Loucy (cell line): ENCODE results near the gene GRM2.

Experiments
- H2AFZ ChIP-seq: fragments of 200-600 bp; sonication (generic); 2 replicates; pipeline ENCODE4 v1.6.0; 2016; ENCODE audit warnings: antibody characterized with exemption, mild to moderate bottlenecking, low read length, moderate library complexity
- H3F3A ChIP-seq: fragments of 200-600 bp; 2 replicates; pipeline ENCODE4 v1.6.0; 2016; ENCODE audit warnings: antibody characterized with exemption, low read depth, mild to moderate bottlenecking
- H3K27me3 ChIP-seq: fragments of 200-600 bp; sonication (generic); 2 replicates; pipeline ENCODE4 v1.6.1; 2014; ENCODE audit warnings: low read length, mild to moderate bottlenecking; ENCODE audit not compliant: insufficient read depth, poor library complexity, severe bottlenecking
- H3K36me3 ChIP-seq: fragments of 200-600 bp; sonication (generic); 2 replicates; pipeline ENCODE4 v1.6.1; 2016; ENCODE audit warnings: low read length; ENCODE audit not compliant: insufficient read depth
- H3K4me1 ChIP-seq: fragments of 200-600 bp; sonication (generic); 2 replicates; pipeline ENCODE4 v1.5.1; 2014; ENCODE audit warnings: low read length, mild to moderate bottlenecking; ENCODE audit not compliant: insufficient read depth, poor library complexity, severe bottlenecking
- H3K4me2 ChIP-seq: fragments of 200-600 bp; sonication (generic); 2 replicates; pipeline ENCODE4 v1.6.0; 2014; ENCODE audit warnings: antibody characterized with exemption, low read length, low read depth, mild to moderate bottlenecking; ENCODE audit not compliant: poor library complexity, severe bottlenecking
- H3K4me3 ChIP-seq: fragments of 200-600 bp; sonication (generic); 2 replicates; pipeline ENCODE4 v1.5.1; 2014; ENCODE audit warnings: low read length, mild to moderate bottlenecking, mixed read lengths; ENCODE audit not compliant: poor library complexity, severe bottlenecking
- H3K79me2 ChIP-seq: fragments of 200-600 bp; sonication (generic); 2 replicates; pipeline ENCODE4 v1.6.1; 2014; ENCODE audit warnings: low read length; ENCODE audit not compliant: insufficient read depth
- H3K9ac ChIP-seq: fragments of 200-600 bp; sonication (generic); 2 replicates; pipeline ENCODE4 v1.6.0; 2014; ENCODE audit warnings: mild to moderate bottlenecking, low read depth, low read length, moderate library complexity; ENCODE audit not compliant: poor library complexity, severe bottlenecking
- H3K9me2 ChIP-seq: fragments of 200-600 bp; sonication (generic); replicated peaks from 2 replicates; pipeline ENCODE4 v1.6.1; 2016; ENCODE audit warnings: low read depth, low read length, mixed read lengths
- H3K9me3 ChIP-seq: fragments of 200-600 bp; sonication (generic); 2 replicates; pipeline ENCODE4 v1.6.1; 2014; ENCODE audit warnings: mild to moderate bottlenecking, antibody characterized with exemption, low read length, low read depth; ENCODE audit not compliant: insufficient read depth
- H4K20me1 ChIP-seq: fragments of 200-600 bp; sonication (generic); 2 replicates; pipeline ENCODE4 v1.6.0; 2014; ENCODE audit warnings: antibody characterized with exemption, low read length, mild to moderate bottlenecking; ENCODE audit not compliant: insufficient read depth, poor library complexity, severe bottlenecking
- CTCF ChIP-seq: fragments of 200-600 bp; sonication (generic); conservative IDR thresholded peaks from 2 replicates; pipeline ENCODE4 v1.5.1; 2014; ENCODE audit warnings: mild to moderate bottlenecking, antibody characterized with exemption, low read length
- EZH2phosphoT487 ChIP-seq: fragments of 200-600 bp; IDR thresholded peaks from 2 replicates; pipeline ENCODE4 v1.6.1; 2018; ENCODE audit warnings: antibody characterized with exemption, mild to moderate bottlenecking, moderate library complexity, borderline replicate concordance

GRM2 gene

GRCh38 chr3:51721062-51721745 lies 14.3 kb downstream of the GRM2 start:
- Histone ChIP-seq H4K20me1 (no peaks in the 10 kb centered on the region), H3K9me3 (no peaks in the 10 kb centered on the region), H3K4me1 (peaks cover 20% of the 10 kb centered on the region), H3K79me2 (no peaks in the 10 kb centered on the region), H2AFZ (peak overlapping the region; percentile 84), H3F3A (no peaks in the 10 kb centered on the region), H3K9me2 (no peaks in the 10 kb centered on the region), H3K4me2 (peak overlapping the region; percentile 10), H3K4me3 (no peak overlapping the region), H3K36me3 (no peaks in the 10 kb centered on the region), H3K9ac (no peak overlapping the region), H3K27me3 (no peaks in the 10 kb centered on the region)
- TF ChIP-seq CTCF (no peak), EZH2phosphoT487 (no peak)

GRCh38 chr3:51722362-51722761 lies 15.5 kb downstream of the GRM2 start:
- Histone ChIP-seq H3K4me2 (no peak overlapping the region), H3F3A (no peaks in the 10 kb centered on the region), H2AFZ (0 out of 2 replicates have a peak overlapping the region, but pooled peaks have one; percentile 84), H4K20me1 (no peaks in the 10 kb centered on the region), H3K9me3 (no peaks in the 10 kb centered on the region), H3K9me2 (no peaks in the 10 kb centered on the region), H3K9ac (no peak overlapping the region), H3K27me3 (no peaks in the 10 kb centered on the region), H3K36me3 (no peaks in the 10 kb centered on the region), H3K79me2 (no peaks in the 10 kb centered on the region), H3K4me3 (no peak overlapping the region), H3K4me1 (peaks cover 20% of the 10 kb centered on the region)
- TF ChIP-seq CTCF (peak; percentile 52), EZH2phosphoT487 (no peak)

DNA sequence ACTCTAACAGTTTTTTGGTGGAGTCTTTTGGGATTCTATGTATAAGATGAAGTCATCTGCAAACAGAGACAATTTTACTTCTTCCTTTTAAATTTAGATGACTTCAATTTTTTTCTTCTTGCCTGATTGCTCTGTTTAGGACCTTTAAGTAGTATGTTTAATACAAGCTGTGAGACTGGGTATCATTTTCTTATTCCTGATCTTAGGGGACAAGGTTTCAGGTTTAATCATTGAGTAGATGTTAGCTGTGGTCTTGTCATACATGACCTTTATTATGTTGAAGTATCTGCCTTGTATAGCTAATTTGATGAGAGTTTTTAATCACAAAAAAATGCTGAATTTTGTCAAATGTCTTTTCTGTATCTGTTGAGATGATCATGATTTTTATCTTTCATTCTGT lies 20.6 kb downstream of the GRM2 start:
- H3K9me3 ChIP-seq: no peaks in the 10 kb centered on the region
- no peak overlapping the region for H2AFZ ChIP-seq
- H3K36me3 ChIP-seq: no peaks in the 10 kb centered on the region
- H4K20me1 ChIP-seq: no peaks in the 10 kb centered on the region
- H3F3A ChIP-seq: no peaks in the 10 kb centered on the region
- no peaks in the 10 kb centered on the region for H3K4me1 ChIP-seq
- no peak overlapping the region for H3K9ac ChIP-seq
- no peak overlapping the region for H3K4me2 ChIP-seq
- no peaks in the 10 kb centered on the region for H3K27me3 ChIP-seq
- H3K4me3 ChIP-seq: no peak overlapping the region
- no peaks in the 10 kb centered on the region for H3K79me2 ChIP-seq
- no peak for TF ChIP-seq EZH2phosphoT487
- no peak for TF ChIP-seq CTCF
- H3K9me2 ChIP-seq: no peaks in the 10 kb centered on the region
